Stimulated activated CD8-positive, alpha-beta memory T cell treated with anti-CD3 and anti-CD28 coated beads, Interleukin-15, amount 100 ng/mL, for 48 hours (primary cell): ENCODE results near the gene TRAFD1.

Source experiments
- DNase-seq, 2 donors: peaks; one replicate each; pipeline ENCODE4 v3.0.0-alpha.2; 2020; ENCODE audit warnings: low read depth in 2 of 2

The TRAFD1 gene

GRCh38 chr12:112175361-112176155 lies 50.2 kb downstream of the TRAFD1 start:
- no peak for DNase-seq

GRCh38 chr12:112176321-112177010 lies 51.1 kb downstream of the TRAFD1 start:
- DNase-seq: no peak

- no peak for DNase-seq
These were observed 53.4 kb downstream of the TRAFD1 start for GRCh38 chr12:112178796-112179195.

- DNase-seq: no peak
These were observed 54.0 kb downstream of the TRAFD1 start for GRCh38 chr12:112179341-112179740.

GRCh38 chr12:112179916-112180315 lies 54.6 kb downstream of the TRAFD1 start:
- no peak for DNase-seq

- DNase-seq: no peak
These were observed 55.1 kb downstream of the TRAFD1 start for GRCh38 chr12:112180422-112180821.

GRCh38 chr12:112182499-112182898 lies 57.1 kb downstream of the TRAFD1 start:
- no peak for DNase-seq

- peak; percentile 28 to 34 for DNase-seq
These were observed 58.0 kb downstream of the TRAFD1 start for GRCh38 chr12:112183141-112184021.

- DNase-seq: no peak
These were observed 58.9 kb downstream of the TRAFD1 start for GRCh38 chr12:112184056-112184887.

GRCh38 chr12:112185093-112185923 lies 59.9 kb downstream of the TRAFD1 start:
- no peak for DNase-seq

- DNase-seq: no peak
These were observed 62.9 kb downstream of the TRAFD1 start for GRCh38 chr12:112188130-112188830.

- DNase-seq: no peak
These were observed 65.1 kb downstream of the TRAFD1 start for GRCh38 chr12:112190231-112191025.

GRCh38 chr12:112191201-112191600 lies 65.8 kb downstream of the TRAFD1 start:
- no peak for DNase-seq

- no peak for DNase-seq
These were observed 66.5 kb downstream of the TRAFD1 start for GRCh38 chr12:112191840-112192321.

GRCh38 chr12:112192475-112192874 lies 67.1 kb downstream of the TRAFD1 start:
- DNase-seq: no peak

GRCh38 chr12:112194601-112195247 lies 69.4 kb downstream of the TRAFD1 start:
- no peak for DNase-seq

GRCh38 chr12:112196196-112196875 lies 71.0 kb downstream of the TRAFD1 start:
- DNase-seq: no peak
